ENCODE measurements around the gene ZKSCAN8. TPM values are rescaled to one million over a fixed set of nuclear protein-coding genes. Genes with fewer than 3 reads are reported as not detected.
A peak's percentile ranks its signal among the peaks of the same experiment; 100 is the strongest.

Gene ZKSCAN8
- total and polyA plus RNA-seq, 11 donors = 3.8 to 17.7 (median 13.4) TPM

DNA sequence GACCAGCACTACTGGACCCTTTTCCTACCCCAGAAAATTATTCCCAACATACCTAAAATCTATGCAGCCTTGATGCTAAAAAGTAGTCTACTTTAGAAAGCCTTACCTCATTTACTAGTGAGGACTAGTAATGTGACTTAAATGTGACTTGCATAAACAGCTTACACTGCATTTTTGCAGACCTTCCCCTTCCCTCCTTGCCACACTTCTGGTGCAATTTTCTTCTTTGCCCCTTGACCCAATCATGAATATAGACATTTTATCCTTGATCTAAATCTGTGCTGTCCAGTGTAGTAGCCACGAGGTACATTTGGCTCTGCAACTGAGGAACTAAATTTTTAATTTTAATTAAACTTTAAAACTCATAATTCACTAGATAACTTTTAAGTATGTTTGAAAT, 7.0 kb upstream of the ZKSCAN8 start:
- TF ChIP-seq POLR2A (IDR thresholded peaks at IDR 0.05) = no peak
- TF ChIP-seq CTCF (IDR thresholded peaks at IDR 0.05) = no peak
- Histone ChIP-seq H3K9me3 (no peaks in the 10 kb centered on the region), H3K4me3 (no peak overlapping the region), H3K27me3 (no peaks in the 10 kb centered on the region), H3K4me1 (peaks cover 0 to 40% (median 21%) of the 10 kb centered on the region in 12 donors), H3K27ac (no peak overlapping the region), H3K36me3 (peaks cover 0 to 30% (median 5%) of the 10 kb centered on the region in 9 donors)
- DNase-seq (no peak), ATAC-seq (no peak)
- 56 to 72% (median 61%) methylated on average over 1 of the region's 1 CpG for WGBS, 4 donors
- intact Hi-C loops (cut with DNase I) = loop anchor here in 7 of 10 donors (5.0 to 10.0 kb wide), 7 partner anchors 52 to 223 kb away; partner anchors contain the start of genes ZSCAN26 (in 2 of the 7), NKAPL (in 1 of the 7), ZKSCAN4 (in 1 of the 7) and ZNF165 (in 1 of the 7)

DNA sequence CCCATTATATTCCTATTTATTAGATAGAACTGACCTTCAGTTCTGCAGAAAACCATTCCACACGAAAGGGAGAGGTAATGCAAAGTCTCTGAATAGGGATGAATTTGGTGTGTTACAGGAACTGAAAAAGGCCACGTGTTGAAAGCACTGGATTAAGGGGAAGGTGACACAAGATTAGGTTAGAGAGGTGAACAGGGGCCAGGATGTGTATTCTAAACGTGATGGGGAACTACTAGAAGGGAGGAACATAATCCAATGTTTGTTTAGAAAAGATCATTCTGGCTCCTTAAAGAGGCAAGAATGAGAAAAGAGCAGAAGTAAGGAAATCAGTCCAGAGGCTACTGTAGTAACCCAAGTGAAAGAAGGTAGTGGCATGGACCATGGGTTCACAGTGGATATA, 6.3 kb upstream of the ZKSCAN8 start:
- no peak for ATAC-seq
- TF ChIP-seq POLR2A (IDR thresholded peaks at IDR 0.05) = no peak
- TF ChIP-seq CTCF (IDR thresholded peaks at IDR 0.05) = no peak
- 8 to 22% (median 17%) methylated on average over 3 of the region's 3 CpGs for WGBS, 4 donors
- Histone ChIP-seq H3K36me3 (peaks cover 0 to 23% (median 0%) of the 10 kb centered on the region in 9 donors), H3K27me3 (no peaks in the 10 kb centered on the region), H3K4me3 (peak overlapping the region in 7 of 12 donors; percentile 77 to 97 (median 89)), H3K4me1 (peaks cover 0 to 46% (median 21%) of the 10 kb centered on the region in 12 donors), H3K27ac (peak overlapping the region in 4 of 12 donors; percentile 93 to 97 (median 96)), H3K9me3 (no peaks in the 10 kb centered on the region)
- intact Hi-C loops (cut with DNase I) = loop anchor here in 6 of 10 donors (5.0 to 10.0 kb wide), 6 partner anchors 53 to 222 kb away; partner anchors contain the start of genes ZSCAN26 (in 2 of the 6), NKAPL (in 1 of the 6), ZKSCAN4 (in 1 of the 6) and ZNF165 (in 1 of the 6)
- DNase-seq = no peak

DNA sequence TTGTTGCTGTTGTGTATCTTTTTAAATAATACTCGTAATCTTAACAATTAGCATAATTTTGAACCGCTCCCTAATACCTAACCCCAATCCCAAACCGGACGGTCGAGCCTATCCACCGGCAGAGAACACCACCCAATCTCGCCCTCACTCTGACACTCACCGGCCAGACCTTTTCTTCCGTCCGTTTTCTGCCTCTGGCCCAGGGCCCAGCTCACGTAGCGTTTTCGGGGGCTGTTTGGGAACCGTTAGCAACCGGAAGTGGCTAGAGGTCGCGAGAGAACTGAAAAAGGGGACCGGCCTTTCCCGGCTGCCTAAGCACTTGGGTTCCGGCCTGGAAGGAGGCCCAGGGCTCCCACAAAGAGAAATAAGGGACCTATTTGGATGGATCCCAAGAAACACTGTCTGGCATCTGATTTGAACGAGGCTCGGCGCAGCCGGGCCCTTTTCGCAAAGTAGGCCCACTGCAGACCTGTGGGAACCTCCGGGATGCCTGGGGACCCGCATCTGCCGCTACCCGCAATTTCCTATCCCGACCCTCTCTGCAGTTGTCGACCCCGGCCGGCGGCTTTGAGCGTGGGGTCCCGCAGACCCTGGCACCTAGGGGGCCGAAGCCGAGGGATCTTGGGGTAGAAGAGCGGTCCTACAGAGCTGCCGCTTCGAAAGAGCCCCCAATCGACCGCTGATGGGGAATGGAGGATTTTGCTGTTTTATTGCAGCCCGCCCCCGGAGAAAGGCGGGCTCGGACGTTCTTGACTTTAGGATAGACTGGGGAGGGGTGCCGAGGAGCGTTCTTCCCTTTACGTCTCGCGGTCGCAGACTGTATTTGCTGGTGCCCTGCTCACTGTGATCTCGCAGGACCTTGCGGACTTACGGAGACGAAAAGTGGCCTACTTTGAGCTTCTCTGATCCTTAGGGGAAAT, 4.8 kb upstream of the ZKSCAN8 start:
- ATAC-seq = peak; percentile 76 to 94 (median 92)
- WGBS, 4 donors = 0 to 1% (median 0%) methylated on average over 29 to 58 of the region's 58 CpGs

More for the DNA sequence above, 4.8 kb upstream of the ZKSCAN8 start:
- peaks cover 0 to 10% (median 0%) of the 10 kb centered on the region in 9 donors for H3K36me3 ChIP-seq
- peak overlapping the region; percentile 53 to 97 (median 86) for H3K4me3 ChIP-seq
- no peaks in the 10 kb centered on the region for H3K9me3 ChIP-seq
- intact Hi-C loops (cut with DNase I) = loop anchor here in 8 of 10 donors (1.0 to 10.0 kb wide), 10 partner anchors 24 to 220 kb away; partner anchors contain the start of genes ZNF165 (in 2 of the 8), ZSCAN26 (in 2 of the 8), NKAPL (in 1 of the 8) and ZKSCAN4 (in 1 of the 8)
- H3K27ac ChIP-seq = peak overlapping the region; percentile 90 to 98 (median 96)
- no peaks in the 10 kb centered on the region for H3K27me3 ChIP-seq
- peak; percentile 91 to 95 (median 94) for DNase-seq
- TF ChIP-seq CTCF (IDR thresholded peaks at IDR 0.05) (peak in 1 of 12 donors; percentile 2), POLR2A (IDR thresholded peaks at IDR 0.05) (peak in 1 of 2 donors; percentile 25)
- peaks cover 0 to 54% (median 23%) of the 10 kb centered on the region in 12 donors for H3K4me1 ChIP-seq
